ENCODE measurements around the gene TTC39B.
A peak's percentile ranks its signal among the peaks of the same experiment; 100 is the strongest.
"Not testable (repeated sequence)": the region's sequence is repeated elsewhere in the genome, so short reads cannot be mapped to it uniquely, and the experiment has no call there.

Gene TTC39B

DNA sequence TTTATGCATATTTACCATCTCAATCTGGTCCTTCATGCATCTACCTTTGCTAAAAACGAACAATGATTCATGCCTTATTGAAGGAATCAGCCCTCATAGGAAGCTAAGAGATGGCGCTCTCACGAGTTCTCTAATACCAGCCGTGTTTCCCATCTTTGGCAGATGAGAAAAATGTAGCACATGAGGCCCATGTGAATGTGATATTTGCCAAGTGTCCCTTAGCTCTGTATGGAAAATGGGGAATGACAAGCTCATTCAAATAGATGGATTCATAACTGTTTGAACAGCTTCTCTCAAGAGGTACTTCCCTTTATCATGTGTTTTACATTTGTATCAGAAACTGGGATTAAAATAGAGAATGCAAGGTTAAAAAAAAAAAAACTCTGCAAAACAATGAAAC lies 66.1 kb downstream of the TTC39B start:
- DNase-seq = no peak
- in situ Hi-C loops (cut with MboI; ENCODE audit: low pct_unique_long_range_greater_than_20kb, low sequenced_read_pairs) = no loop called here

DNA sequence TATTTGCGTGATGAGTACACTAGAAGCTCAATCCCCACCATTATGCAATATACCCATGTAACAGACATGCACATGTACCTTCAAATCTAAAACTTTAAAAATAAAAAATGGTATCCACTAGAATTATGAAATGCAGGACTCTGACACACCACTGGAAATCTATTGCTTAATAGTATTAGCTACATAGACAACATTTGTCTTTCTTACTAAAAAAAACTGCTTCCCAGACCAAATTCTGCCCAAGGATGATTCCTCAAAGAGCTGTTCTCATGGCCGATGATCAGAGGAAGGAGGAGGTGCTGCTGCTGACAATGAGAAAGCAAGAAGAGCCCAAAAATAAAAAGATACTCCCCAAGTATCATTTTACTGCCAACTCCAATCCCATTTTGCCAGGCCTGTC lies 67.2 kb downstream of the TTC39B start:
- in situ Hi-C loops (cut with MboI; ENCODE audit: low pct_unique_long_range_greater_than_20kb, low sequenced_read_pairs) = no loop called here

DNA sequence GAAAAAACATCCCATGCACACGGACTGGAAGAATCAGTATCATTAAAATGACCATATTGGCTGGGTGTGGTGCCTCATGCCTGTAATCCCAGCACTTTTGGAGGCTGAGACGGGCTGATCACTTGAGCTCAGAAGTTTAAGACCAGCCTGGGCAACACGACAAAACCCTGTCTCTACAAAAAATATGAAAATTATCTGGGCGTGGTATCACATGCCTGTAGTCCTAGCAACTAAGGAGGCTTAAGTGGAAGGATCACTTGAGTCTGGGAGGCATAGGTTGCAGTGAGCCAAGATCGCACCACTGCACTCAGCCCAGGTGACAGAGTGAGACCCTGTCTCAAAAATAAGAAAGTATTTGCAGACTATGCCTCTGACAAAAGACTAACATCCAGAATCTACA lies 68.4 kb downstream of the TTC39B start:
- no peak for DNase-seq
- in situ Hi-C loops (cut with MboI; ENCODE audit: low pct_unique_long_range_greater_than_20kb, low sequenced_read_pairs) = no loop called here

More for the DNA sequence above, 67.2 kb downstream of the TTC39B start:
- no peak for DNase-seq

DNA sequence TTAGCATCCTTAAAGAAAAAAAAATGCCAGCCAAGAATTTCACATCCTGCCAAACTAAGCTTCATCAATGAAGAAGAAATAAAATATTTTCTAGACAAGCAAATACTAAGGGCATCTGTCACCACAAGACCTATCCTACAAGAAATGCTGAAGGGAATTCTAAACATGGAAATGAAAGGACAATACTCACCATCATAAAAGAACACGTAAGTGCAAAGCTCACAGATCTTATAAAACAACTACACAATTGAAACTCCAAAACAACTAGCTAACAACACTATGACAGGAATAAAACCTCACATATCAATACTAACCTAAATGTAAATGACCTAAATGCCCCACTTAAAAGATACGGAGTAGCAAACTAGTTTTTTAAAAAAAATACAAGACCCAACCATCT lies 71.4 kb downstream of the TTC39B start:
- DNase-seq = no peak
- in situ Hi-C loops (cut with MboI; ENCODE audit: low pct_unique_long_range_greater_than_20kb, low sequenced_read_pairs) = no loop called here

DNA sequence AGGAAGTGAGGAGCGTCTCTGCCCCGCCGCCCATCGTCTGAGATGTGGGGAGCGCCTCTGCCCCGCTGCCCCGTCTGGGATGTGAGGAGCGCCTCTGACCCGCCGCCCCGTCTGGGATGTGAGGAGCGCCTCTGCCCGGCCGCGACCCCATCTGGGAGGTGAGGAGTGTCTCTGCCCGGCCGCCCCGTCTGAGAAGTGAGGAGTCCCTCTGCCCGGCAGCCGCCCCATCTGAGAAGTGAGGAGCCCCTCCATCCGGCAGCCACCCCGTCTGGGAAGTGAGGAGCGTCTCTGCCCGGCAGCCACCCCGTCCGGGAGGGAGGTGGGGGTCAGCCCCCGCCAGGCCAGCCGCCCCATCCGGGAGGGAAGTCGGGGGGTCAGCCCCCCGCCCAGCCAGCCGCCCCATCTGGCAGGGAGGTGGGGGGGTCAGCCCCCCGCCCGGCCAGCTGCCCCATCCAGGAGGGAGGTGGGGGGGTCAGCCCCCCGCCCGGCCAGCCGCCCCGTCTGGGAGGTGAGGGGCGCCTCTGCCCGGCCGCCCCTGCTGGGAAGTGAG lies 73.0 kb downstream of the TTC39B start:
- DNase-seq; in situ Hi-C loops (cut with MboI; ENCODE audit: low pct_unique_long_range_greater_than_20kb, low sequenced_read_pairs): not testable (repeated sequence)

DNA sequence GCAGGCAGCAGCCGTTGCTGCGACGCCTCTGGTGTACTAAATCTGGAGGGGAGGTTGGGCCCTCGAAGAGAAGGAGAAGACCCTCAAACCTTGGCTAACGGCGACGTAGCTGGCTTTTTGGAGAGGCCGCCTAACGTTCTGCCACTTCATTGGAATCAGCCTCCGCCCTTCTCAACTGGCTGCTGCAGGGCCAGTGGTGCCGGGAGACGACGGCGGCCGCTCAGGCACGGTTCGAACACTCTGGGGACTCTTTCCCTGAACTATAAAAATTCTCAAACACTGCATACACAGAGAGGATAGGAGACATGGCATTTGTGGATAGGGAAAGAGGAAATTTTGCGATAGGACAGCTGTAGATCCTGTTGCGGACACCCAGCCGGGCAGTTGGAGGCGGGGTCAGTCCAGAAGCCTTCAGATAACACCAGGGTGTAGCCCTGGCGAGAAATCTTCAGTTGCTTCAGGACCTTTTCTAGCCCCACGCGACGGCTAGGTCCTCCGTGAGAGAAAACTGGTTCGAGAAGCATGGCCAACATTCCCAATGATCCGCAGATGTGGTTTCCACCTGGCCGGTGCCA lies 74.2 kb downstream of the TTC39B start:
- in situ Hi-C loops (cut with MboI; ENCODE audit: low pct_unique_long_range_greater_than_20kb, low sequenced_read_pairs); DNase-seq: not testable (repeated sequence)

DNA sequence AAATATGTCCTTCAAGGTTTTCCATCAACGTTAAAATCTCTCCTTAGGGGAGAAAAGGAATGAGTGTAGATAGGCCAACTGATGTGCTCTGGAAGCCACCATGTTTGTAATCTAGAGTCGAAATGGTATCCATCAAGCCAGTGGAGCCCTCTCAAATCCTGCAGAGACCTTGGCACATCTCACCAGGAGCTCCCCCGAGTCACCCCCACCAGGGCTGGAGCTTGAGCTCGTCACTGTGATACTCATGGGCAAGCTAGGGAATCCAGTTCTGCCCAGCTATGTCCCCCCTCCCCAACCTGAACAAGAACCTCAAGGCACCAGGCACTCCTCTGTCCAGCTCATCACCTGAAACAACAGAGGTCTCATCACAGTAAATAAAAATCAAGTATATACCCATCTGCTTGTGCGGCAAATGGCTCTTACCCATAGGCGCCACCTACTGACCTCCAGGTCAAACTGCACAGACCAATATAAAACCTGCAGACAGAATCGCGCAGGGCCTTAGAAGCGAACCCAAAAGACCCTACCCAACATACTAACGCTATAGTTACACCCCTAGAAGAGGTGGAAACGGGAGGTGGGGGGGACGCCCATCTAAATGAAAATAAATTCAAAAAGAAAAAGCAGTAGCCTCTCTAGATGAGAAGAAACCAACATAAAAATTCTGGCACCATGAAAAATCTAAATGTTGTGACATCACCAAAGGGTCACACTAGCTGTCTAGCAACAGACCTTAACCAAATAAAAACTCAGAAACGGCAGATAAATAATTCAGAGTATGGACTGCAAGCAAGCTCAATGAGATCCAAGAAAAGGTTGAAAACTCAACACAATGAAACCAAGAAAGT lies 75.0 kb downstream of the TTC39B start:
- peak; percentile 33 for DNase-seq
- in situ Hi-C loops (cut with MboI; ENCODE audit: low pct_unique_long_range_greater_than_20kb, low sequenced_read_pairs) = no loop called here

DNA sequence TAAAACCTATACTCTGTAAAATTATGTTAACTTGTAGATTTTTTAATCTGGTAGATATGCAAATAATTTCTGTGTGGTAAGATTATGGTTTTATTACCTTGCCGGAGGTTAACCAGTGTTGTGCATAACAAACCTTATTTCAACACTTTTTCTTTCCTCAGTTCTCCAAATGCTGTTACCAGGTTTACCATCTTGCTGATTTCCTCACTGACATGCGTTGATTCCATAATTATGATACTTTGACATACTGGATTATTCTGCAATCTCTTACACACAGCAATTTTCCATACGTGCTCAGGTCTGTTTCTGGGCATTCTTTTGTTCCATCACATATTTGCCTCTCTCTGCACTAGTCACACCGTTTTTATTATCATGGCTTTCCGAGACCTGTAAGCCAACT lies 77.6 kb downstream of the TTC39B start:
- DNase-seq = no peak
- in situ Hi-C loops (cut with MboI; ENCODE audit: low pct_unique_long_range_greater_than_20kb, low sequenced_read_pairs) = no loop called here

DNA sequence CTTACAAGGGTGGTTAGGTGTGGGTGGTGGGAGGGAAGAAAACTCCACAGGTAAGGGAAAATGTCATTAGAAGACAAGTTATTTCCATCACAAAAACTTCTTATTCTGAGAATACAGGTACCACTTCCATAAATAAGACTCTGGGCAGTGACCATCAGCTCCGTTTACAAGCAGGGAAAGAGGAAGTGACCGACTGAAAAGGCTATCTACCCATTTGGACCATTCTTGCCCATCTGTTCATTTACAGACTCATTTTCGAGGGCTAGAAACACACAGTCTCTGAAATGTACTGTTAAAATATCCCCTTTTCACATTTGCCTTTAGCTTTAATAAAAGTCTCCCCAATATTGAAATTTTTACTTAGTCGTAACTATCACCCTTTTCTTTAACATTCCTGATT lies 79.5 kb downstream of the TTC39B start:
- DNase-seq = no peak
- in situ Hi-C loops (cut with MboI; ENCODE audit: low pct_unique_long_range_greater_than_20kb, low sequenced_read_pairs) = no loop called here

DNA sequence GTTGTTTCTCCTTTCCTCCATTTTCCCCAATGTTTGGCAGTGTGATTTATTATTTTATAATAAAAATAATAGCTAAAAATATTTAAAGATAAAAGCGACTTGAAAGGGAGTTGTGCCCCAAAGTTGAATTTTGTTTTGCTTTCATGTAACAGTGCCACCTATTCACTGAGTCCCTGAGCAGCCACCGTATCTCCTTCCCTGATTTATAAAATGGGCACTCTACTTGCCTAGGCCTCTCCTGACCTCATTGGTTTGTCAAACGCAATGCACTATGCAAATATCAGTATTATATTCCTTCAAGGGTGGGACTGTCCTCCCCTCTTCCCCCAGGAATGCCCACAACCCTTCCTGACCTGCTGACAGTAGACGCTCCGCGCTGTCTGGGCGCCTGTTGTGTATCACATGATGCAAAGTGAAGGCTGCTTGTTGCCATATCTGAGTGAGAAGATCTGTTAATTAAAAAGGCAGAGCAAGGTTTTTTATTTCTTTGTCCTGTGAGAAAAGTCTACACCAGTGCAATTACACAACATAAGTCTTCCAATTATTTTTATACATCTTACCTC lies 81.4 kb downstream of the TTC39B start:
- no peak for DNase-seq
- in situ Hi-C loops (cut with MboI; ENCODE audit: low pct_unique_long_range_greater_than_20kb, low sequenced_read_pairs) = no loop called here

DNA sequence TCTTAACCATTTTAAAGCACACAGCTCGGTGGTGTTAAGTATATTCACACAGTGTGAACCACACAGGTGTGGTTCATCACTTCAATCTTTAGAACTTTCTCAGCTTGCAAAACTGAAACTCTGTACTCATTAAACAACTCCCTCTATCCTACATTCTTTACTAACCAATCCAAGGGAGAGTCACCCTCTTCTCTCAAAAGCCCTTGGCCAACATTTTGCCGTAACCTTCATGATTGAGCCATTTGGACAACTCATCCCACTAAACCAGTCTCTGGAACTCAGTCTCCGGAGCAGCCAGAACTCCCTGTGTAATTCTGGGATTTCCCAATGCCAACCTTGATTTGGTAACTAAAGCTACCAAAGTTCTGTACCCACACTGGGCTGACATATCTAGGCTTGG lies 84.7 kb downstream of the TTC39B start:
- no peak for DNase-seq
- in situ Hi-C loops (cut with MboI; ENCODE audit: low pct_unique_long_range_greater_than_20kb, low sequenced_read_pairs) = no loop called here

DNA sequence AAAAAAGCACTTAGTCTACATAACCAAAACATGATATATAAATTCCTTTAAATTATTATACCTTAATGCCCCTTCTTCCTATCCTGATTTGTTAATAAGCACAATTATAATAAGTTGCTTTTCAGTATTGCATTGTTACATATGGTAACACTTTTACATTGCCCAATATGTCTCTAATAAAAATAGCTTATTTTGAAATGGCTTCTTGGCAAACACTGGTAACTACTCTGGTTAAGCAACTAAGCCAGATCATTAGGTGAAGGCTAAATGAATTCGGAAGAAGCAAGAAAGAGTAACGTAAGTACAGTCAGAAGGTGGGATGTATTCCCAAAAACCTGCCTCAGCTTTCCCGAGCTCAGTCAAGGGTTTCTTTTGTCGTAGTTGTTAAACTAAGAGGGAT lies 85.3 kb downstream of the TTC39B start:
- in situ Hi-C loops (cut with MboI; ENCODE audit: low pct_unique_long_range_greater_than_20kb, low sequenced_read_pairs) = no loop called here
- no peak for DNase-seq

DNA sequence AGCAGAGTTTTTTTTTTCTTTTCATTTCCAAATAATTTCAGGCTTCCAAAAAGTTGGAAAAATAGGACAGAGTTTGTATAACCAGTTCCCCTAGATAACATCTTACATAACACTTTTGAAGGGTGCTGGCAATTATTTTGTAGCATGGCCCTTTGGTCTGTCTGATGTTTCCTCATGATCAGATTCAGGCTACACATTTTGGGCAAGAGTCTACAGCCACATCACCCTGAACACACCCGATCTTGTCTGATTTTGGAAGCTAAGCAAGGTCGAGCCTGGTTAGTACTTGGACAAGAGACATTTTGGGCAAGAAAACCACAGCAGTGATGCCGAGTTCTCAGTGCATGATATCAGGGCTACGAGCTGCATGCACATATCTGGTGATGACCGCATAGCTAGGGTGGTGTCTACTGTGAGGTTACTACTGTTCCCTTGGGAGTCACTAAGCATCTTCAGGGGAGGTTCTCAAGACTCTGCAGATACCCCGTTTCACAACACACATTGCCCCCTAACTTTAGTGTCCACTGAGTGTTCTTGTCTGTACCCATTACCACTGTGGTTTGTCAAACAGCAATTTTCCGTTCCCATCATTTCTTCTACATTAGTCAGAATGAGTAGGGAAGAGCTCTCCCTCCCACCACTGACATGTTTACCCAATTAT lies 86.2 kb downstream of the TTC39B start:
- in situ Hi-C loops (cut with MboI; ENCODE audit: low pct_unique_long_range_greater_than_20kb, low sequenced_read_pairs) = no loop called here
- no peak for DNase-seq

DNA sequence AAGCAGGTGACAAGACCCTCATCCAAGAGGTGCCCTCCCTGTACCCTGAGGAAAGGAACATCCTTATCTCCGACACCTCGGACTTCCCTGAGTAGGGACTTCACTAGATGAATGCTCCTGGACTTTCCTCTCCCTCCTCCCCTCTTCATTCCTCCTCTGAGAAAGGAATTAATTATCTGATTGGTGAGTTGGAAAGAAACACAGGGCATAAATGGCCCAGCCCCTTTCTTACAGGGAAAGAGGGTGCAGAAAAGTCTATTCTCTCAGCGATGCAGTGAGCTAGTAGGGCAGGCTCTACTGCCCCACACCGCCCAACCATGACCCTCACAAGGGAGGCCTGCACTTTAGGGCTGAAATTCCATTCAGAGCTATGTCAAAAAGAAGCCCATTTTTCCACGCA lies 87.5 kb downstream of the TTC39B start:
- DNase-seq = no peak
- in situ Hi-C loops (cut with MboI; ENCODE audit: low pct_unique_long_range_greater_than_20kb, low sequenced_read_pairs) = no loop called here

DNA sequence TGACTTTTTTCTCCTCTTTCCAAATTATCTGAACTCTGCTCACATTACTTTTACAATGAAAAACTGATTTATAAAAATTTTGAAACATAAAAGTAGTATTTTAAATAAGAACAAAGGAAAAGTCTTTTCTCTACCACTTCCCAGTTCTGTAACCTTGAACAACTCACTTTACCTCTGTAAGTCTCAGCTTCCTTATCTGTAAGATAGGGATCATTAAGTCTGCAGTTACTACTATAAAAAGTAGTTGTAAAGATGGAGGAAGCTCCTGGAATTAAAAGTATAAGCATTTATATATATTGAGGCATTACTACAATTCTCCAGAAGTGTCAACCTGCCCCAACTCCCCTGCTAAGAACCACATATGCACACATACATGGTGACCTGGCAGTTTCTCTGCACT lies 88.0 kb downstream of the TTC39B start:
- no peak for DNase-seq
- in situ Hi-C loops (cut with MboI; ENCODE audit: low pct_unique_long_range_greater_than_20kb, low sequenced_read_pairs) = no loop called here

DNA sequence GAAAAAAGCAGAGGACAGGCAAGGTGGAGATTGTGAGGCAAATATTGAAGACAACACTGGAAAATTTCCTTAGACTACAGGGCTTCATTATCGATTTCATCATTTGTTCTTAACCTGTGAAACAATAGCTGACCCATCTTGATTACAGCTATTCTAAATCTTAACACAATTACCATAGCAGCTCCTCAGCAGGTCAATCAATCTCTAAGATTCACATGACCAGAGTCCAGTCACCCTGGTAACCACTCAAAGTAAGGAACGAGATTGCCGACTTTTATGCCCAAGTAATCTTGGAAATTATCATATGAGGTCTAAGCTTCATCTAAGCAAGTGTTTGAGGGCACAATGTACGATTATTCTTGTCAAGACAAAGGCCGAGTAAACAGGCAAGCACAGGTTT lies 93.8 kb downstream of the TTC39B start:
- in situ Hi-C loops (cut with MboI; ENCODE audit: low pct_unique_long_range_greater_than_20kb, low sequenced_read_pairs) = no loop called here

DNA sequence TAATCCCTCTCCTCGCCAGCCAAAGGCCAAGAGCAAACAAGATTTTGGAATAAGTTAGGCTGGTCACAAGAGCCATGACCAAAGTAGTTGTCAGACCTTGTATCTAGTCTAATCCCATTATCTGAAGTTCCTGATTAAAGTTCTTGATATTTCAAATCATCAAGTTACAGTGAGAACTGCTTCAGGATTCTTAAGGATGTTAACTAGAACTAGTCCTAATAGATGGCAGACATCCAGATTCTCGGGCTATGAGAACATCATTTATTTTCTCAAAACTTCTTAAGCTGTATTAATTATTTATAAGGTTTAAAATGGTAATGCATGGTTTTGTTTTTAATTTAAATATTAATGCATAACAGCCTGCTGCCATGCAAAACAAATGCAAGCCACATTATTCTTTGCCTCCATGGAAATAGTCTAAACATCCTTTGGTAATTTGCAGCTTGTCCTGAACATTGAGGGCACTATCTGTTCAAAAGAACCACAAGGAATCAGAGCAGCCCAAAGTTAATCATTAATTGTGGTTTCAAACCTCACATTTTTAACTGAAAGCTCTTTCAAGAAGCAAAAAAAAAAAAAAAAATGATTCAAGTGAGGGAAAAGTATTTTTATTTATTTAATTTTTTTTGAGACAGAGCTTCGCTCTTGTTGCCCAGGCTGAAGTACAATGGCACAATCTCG lies 95.1 kb downstream of the TTC39B start:
- no peak for DNase-seq
- in situ Hi-C loops (cut with MboI; ENCODE audit: low pct_unique_long_range_greater_than_20kb, low sequenced_read_pairs) = no loop called here

More for the DNA sequence above, 93.8 kb downstream of the TTC39B start:
- DNase-seq = no peak

DNA sequence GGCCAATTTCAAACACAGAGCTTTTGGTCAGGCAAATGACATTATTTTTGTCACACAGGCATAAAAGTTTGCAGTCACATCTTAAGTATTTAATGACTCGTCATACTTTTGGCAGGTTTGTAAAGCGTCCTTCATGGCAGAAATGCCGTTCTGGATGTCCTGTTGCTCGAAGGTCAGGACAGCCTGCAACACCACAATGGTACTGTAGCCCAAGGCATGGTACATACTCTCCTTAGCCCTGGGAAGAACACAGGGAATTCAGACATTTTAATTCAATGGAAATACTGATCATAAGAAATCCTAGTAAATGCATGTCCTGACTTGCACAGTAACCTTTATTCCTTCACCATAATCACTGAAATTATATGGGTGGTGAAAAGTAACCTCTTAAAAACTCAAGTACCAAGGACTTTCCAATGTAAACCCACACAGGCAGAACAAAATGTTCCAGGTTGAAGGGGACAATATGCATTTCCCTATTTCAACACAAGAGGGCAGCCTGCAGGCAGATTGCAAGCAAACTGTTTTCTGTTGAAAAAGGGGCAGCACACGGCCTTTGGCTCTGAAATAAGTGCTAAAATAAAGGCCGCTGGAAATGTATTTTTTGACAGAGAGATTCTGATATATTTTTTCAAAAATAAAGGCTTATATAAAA lies 95.7 kb downstream of the TTC39B start:
- in situ Hi-C loops (cut with MboI; ENCODE audit: low pct_unique_long_range_greater_than_20kb, low sequenced_read_pairs) = no loop called here
- DNase-seq = peak; percentile 71
